Measurements from ENCODE around the gene FGD3.
"Not testable (repeated sequence)": the region's sequence is repeated elsewhere in the genome, so short reads cannot be mapped to it uniquely, and the experiment has no call there.

FGD3 gene

DNA sequence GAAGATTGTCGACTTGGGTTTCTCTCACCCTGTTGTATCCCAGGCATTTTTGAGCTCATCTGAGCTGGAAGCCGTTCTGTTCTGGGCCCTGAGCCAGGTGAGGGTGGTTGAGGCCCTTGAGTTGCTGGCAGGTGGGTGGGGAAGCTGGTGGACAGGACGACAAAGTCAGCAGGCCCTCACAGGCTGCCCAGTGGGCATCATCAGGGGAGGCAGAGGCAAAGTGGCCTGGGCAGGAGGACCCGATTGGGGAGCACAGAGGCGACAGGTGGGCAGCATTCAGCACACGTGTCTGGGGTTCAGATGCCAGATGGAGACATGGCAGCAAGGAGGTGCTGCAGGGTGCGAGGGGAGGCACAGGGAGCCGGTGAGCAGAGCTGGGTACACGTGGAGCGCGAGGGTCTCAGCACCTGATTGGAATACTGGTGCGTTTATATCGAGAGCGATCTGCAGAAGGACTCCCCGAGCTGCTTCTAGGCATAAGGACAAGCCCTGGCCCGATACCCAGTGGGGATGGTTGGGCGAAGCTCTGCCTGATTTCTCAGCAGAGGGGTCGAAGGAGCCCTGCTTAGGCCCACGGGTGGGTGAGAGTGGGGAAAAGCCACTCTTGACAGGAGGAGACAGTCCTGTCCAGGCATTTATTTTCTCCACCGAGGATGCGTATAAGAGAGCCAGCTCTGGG, 62.2 kb downstream of the FGD3 start:
- H3K36me3 ChIP-seq (ENCODE audit: control insufficient read depth, insufficient read depth, low read length) = no peaks in the 10 kb centered on the region
- no peak overlapping the region for H3K4me3 ChIP-seq (ENCODE audit: low read length)
- no peaks in the 10 kb centered on the region for H3K4me1 ChIP-seq (ENCODE audit: control insufficient read depth, insufficient read depth, low read length)
- no peak overlapping the region for H3K9ac ChIP-seq (ENCODE audit: low read length)
- H3K27me3 ChIP-seq (ENCODE audit: control insufficient read depth, insufficient read depth, low read length) = no peaks in the 10 kb centered on the region
- no peak overlapping the region for H3K27ac ChIP-seq (ENCODE audit: low read depth, low read length)

DNA sequence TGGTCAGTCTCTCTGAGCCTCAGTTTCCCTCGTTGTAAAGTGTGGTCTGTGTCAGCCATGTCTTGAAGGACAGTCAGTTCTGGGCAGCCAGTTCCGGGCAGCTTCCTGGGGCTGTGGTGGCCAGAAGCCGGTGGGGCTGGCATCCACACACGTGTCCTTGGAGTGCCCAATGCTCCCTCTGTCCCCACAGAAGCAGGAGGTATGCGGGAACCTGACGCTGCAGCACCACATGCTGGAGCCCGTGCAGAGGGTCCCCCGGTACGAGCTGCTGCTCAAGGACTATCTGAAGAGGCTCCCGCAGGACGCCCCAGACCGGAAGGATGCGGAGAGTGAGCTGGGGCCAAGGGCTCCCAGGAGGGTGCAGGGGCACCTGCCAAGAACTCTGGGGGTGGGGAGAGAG, 62.7 kb downstream of the FGD3 start:
- no peaks in the 10 kb centered on the region for H3K36me3 ChIP-seq (ENCODE audit: control insufficient read depth, insufficient read depth, low read length)
- H3K27ac ChIP-seq (ENCODE audit: low read depth, low read length) = no peak overlapping the region
- no peaks in the 10 kb centered on the region for H3K4me1 ChIP-seq (ENCODE audit: control insufficient read depth, insufficient read depth, low read length)
- H3K27me3 ChIP-seq (ENCODE audit: control insufficient read depth, insufficient read depth, low read length) = no peaks in the 10 kb centered on the region
- H3K4me3 ChIP-seq (ENCODE audit: low read length) = no peak overlapping the region
- no peak overlapping the region for H3K9ac ChIP-seq (ENCODE audit: low read length)

DNA sequence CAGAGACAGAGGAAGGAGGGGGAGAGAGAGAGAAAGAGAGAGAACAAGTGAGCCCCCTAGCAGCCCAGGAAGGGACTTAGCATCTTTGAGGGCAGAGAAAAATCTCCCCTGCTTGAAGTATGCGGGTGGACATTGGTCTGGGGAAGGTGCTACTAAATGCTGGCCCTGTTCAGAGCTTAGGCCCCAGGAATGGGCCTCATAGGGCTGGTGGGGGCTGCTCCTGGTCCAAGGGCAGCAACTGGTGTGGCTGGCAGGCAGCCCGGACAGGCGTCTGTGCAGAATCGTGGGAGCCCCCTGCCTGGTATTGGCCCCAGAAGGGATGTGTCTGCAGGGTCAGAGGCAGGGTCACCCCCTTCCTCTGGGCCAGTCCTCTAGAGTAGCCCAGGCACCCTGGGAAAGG, 63.4 kb downstream of the FGD3 start:
- Histone ChIP-seq H3K4me1 (ENCODE audit: control insufficient read depth, insufficient read depth, low read length) (no peaks in the 10 kb centered on the region), H3K4me3 (ENCODE audit: low read length) (no peak overlapping the region), H3K36me3 (ENCODE audit: control insufficient read depth, insufficient read depth, low read length) (no peaks in the 10 kb centered on the region), H3K9ac (ENCODE audit: low read length) (no peak overlapping the region), H3K27ac (ENCODE audit: low read depth, low read length) (no peak overlapping the region), H3K27me3 (ENCODE audit: control insufficient read depth, insufficient read depth, low read length) (no peaks in the 10 kb centered on the region)

DNA sequence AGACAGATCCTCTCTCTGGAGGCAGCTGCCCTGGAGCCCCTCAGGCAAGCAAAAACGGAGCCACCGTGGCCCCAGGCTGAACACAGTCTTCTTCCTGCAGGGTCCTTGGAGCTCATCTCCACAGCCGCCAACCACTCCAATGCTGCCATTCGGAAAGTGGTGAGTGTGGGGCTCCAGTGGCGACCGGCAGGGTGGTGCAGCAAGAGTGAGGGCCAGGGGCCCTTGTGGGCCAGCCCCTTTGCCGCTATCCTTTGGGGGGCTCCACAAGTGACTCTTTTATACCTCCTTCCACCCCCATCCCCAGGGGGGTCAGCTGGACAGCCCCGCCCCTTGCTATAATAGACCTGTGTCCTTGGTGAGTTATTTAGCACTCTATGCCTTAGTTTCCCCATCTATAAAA, 63.8 kb downstream of the FGD3 start:
- no peak overlapping the region for H3K9ac ChIP-seq (ENCODE audit: low read length)
- no peak overlapping the region for H3K4me3 ChIP-seq (ENCODE audit: low read length)
- H3K36me3 ChIP-seq (ENCODE audit: control insufficient read depth, insufficient read depth, low read length) = no peaks in the 10 kb centered on the region
- no peaks in the 10 kb centered on the region for H3K4me1 ChIP-seq (ENCODE audit: control insufficient read depth, insufficient read depth, low read length)
- no peak overlapping the region for H3K27ac ChIP-seq (ENCODE audit: low read depth, low read length)
- H3K27me3 ChIP-seq (ENCODE audit: control insufficient read depth, insufficient read depth, low read length) = no peaks in the 10 kb centered on the region

DNA sequence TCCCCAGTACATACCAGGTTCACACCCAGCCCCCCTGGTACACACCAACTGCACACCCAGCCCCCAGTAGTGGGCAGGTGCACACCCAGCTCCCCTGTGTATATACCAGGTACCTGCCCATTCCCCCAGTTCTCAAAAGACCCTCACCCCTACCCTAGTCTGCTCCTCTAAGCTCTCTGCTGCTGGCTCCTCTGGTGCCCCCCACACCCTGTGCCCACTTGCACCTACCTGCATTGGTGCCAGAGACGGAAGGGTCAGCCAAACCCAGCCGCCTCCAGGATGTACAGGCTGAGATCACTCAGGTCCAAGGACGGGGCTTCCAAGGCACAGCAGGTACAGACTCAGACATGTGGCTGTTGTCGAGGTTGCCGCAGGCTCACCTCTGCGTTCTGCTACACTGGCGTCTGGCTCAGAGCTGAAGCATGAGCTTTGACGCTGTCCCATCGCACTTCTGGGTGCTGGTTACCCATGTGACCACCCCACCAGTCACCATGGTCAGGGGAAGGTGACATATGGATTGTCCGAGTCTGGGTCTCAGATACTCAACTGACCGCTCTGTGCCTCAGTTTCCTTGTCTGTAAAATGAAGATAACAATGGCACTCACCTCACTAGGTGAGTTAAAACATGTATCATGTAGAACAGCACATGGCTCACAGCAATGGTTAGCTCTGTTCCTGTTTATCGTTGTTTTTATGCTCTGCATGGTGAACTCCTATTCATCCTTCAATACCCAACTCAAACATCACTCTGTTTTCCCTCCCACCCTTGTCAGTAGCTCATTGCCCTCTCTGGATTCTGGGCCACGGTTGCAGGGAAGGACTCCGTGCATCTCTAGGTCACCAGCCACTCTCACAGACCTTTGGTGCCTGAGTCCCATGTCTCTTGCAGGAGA, 65.9 kb downstream of the FGD3 start:
- Histone ChIP-seq H3K9ac (ENCODE audit: low read length) (no peak overlapping the region), H3K4me1 (ENCODE audit: control insufficient read depth, insufficient read depth, low read length) (no peaks in the 10 kb centered on the region), H3K27me3 (ENCODE audit: control insufficient read depth, insufficient read depth, low read length) (no peaks in the 10 kb centered on the region), H3K27ac (ENCODE audit: low read depth, low read length) (no peak overlapping the region), H3K4me3 (ENCODE audit: low read length) (no peak overlapping the region), H3K36me3 (ENCODE audit: control insufficient read depth, insufficient read depth, low read length) (no peaks in the 10 kb centered on the region)

DNA sequence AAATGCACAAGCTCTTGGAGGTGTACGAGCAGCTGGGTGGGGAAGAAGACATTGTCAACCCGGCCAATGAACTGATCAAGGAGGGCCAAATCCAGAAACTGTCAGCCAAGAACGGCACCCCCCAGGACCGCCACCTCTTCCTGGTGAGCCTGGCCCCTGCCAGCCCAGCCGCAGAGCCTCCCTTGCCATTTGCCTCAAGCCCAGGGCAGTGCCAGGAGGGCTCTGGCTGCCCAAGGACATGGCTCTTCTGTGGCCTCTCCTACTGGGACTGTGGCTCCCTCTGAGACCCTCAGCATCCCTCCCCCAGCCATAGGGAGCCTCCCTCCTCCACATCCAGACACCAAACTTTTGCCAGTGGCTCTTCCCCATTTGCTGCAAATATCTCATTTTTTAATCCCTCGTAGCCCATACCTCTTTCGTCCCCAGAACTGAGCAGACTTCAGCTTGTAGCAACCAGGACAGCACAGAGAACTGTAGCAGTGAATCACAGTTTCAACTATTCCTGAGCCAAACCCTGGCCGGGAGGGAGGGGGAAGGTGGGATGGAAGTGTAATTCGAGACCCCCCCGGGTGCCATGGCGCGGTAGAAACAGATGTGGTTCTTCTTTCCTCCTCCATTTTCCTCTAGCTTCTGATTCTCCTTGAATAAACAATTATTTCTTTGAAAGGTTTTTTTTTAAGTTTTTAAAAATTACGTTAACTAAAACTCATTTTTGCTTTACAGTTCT, 66.7 kb downstream of the FGD3 start:
- Histone ChIP-seq H3K4me3 (ENCODE audit: low read length) (no peak overlapping the region), H3K4me1 (ENCODE audit: control insufficient read depth, insufficient read depth, low read length) (no peaks in the 10 kb centered on the region), H3K27me3 (ENCODE audit: control insufficient read depth, insufficient read depth, low read length) (no peaks in the 10 kb centered on the region), H3K9ac (ENCODE audit: low read length) (no peak overlapping the region), H3K27ac (ENCODE audit: low read depth, low read length) (no peak overlapping the region), H3K36me3 (ENCODE audit: control insufficient read depth, insufficient read depth, low read length) (no peaks in the 10 kb centered on the region)

DNA sequence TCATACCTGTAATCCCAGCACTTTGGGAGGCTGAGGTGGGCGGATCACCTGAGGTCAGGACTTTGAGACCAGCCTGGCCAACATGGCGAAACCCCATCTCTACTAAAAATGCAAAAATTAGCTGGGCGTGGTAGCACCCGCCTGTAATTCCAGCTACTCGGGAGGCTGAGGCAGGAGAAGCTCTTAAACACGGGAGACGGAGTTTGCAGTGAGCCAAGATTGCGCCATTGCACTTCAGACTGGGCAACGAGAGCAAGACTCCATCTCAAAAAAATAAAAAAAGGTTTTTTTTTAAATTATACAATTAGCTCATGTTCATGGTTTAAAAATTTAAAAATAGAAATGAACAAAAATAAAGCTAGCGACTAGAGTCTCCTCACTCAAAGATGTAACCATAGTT, 67.9 kb downstream of the FGD3 start:
- H3K4me3 ChIP-seq (ENCODE audit: low read length); H3K36me3 ChIP-seq (ENCODE audit: control insufficient read depth, insufficient read depth, low read length); H3K4me1 ChIP-seq (ENCODE audit: control insufficient read depth, insufficient read depth, low read length); H3K27ac ChIP-seq (ENCODE audit: low read depth, low read length); H3K27me3 ChIP-seq (ENCODE audit: control insufficient read depth, insufficient read depth, low read length); H3K9ac ChIP-seq (ENCODE audit: low read length): not testable (repeated sequence)

DNA sequence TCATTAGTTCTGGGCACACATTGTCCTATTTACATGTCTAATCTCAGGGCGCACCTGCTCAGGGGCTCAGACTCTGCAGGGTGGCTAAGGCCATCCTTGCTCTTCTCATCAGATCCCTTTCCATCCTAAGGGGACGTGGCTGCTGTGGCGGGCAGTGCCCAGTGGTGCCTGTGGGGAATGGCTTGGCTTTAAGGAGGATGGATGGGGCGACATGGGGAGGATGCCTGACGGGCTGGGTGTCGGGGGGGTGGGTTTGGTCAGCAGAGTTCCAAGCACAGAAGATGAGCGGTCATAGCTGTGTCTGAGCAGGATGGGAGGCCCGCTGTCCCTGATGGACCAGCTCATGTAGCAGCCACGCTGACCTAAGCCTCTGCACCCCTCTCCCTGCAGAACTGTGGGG, 70.3 kb downstream of the FGD3 start:
- H3K4me3 ChIP-seq (ENCODE audit: low read length) = no peak overlapping the region
- peaks cover 3% of the 10 kb centered on the region for H3K36me3 ChIP-seq (ENCODE audit: control insufficient read depth, insufficient read depth, low read length)

DNA sequence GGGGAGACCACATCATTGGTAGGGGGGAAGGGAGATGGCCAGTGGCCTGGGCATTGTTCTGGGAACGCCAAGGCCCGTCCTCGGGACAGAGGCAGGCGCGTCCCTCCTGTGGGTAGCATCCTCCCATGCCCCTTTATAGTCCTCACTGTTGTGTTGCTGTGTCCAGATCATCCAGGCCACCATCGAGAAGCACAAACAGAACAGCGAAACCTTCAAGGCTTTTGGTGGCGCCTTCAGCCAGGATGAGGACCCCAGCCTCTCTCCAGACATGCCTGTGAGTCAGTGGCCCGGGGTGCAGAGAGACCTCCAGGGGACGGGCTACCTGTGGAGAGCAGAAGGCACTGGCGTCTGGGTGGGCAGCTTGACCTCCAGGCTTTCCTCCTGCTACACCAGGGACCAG, 72.8 kb downstream of the FGD3 start:
- Histone ChIP-seq H3K4me3 (ENCODE audit: low read length) (no peak overlapping the region), H3K27me3 (ENCODE audit: control insufficient read depth, insufficient read depth, low read length) (no peaks in the 10 kb centered on the region), H3K27ac (ENCODE audit: low read depth, low read length) (no peak overlapping the region), H3K36me3 (ENCODE audit: control insufficient read depth, insufficient read depth, low read length) (peaks cover 3% of the 10 kb centered on the region), H3K4me1 (ENCODE audit: control insufficient read depth, insufficient read depth, low read length) (no peaks in the 10 kb centered on the region), H3K9ac (ENCODE audit: low read length) (no peak overlapping the region)

More for the DNA sequence above, 70.3 kb downstream of the FGD3 start:
- Histone ChIP-seq H3K4me1 (ENCODE audit: control insufficient read depth, insufficient read depth, low read length) (no peaks in the 10 kb centered on the region), H3K27me3 (ENCODE audit: control insufficient read depth, insufficient read depth, low read length) (no peaks in the 10 kb centered on the region), H3K27ac (ENCODE audit: low read depth, low read length) (no peak overlapping the region), H3K9ac (ENCODE audit: low read length) (no peak overlapping the region)

DNA sequence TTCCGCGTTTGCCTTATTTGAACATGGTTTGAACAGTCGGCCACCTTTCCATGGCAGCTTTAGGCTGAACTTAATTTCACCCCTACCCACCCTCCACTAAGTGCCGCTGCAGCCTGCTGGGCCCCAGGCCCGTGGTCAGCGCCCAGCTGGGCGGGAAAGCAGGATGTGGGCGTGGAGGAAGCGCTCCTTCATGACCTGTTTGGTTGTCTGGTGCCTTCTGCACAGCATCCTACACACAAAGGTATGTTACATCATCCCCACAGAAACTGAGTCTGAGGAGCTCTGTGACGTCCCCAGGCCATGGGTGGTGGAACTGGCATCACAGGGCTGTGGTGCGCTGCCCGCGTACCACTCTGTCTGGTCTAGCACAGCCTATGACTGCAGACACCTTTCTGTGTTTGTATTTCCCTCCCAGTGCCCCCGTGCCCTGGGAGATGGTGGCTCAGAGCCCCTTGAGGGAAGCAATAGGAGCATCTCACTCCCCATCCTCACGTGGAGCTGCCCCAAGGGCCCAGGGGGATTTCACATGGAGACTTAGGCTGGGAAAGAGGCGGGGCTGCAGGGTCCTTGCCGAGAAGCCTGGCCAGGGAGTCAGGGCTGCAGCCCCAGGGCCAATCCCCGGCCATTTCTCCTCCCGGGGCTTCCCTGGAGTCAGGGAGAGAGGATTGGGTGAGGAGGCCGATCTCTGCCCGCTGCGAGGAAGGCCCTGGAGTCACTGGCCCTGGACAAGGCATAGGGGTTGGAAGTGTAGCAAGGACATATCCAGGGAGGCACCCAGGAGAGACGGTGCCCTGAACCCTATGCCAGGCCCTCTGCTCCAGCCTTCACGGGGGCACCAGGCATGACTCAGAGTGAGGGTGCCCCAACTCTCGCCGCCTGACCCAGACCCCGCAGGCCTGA, 73.7 kb downstream of the FGD3 start:
- H3K36me3 ChIP-seq (ENCODE audit: control insufficient read depth, insufficient read depth, low read length) = peaks cover 3% of the 10 kb centered on the region
- no peak overlapping the region for H3K9ac ChIP-seq (ENCODE audit: low read length)
- no peaks in the 10 kb centered on the region for H3K4me1 ChIP-seq (ENCODE audit: control insufficient read depth, insufficient read depth, low read length)
- no peak overlapping the region for H3K27ac ChIP-seq (ENCODE audit: low read depth, low read length)
- no peaks in the 10 kb centered on the region for H3K27me3 ChIP-seq (ENCODE audit: control insufficient read depth, insufficient read depth, low read length)
- no peak overlapping the region for H3K4me3 ChIP-seq (ENCODE audit: low read length)

DNA sequence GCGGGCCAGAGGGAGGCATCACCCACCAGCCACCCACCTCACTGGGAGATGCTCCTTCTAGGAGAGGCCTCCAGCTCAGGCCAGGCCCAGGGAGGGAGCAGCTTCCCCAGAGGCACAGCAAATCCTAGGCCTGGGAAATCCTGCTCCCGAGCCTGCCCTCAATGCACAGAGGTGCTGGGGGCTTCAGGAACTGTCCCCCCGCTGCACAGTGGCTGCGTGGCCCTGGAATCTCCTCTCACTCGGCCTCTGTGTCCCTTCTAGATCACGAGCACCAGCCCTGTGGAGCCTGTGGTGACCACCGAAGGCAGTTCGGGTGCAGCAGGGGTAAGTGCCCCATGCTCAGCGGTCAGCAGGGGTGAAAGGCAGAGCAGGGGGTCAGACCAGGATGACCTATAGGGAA, 74.7 kb downstream of the FGD3 start:
- H3K27ac ChIP-seq (ENCODE audit: low read depth, low read length) = no peak overlapping the region
- H3K4me3 ChIP-seq (ENCODE audit: low read length) = no peak overlapping the region
- H3K4me1 ChIP-seq (ENCODE audit: control insufficient read depth, insufficient read depth, low read length) = no peaks in the 10 kb centered on the region
- H3K9ac ChIP-seq (ENCODE audit: low read length) = no peak overlapping the region
- H3K27me3 ChIP-seq (ENCODE audit: control insufficient read depth, insufficient read depth, low read length) = no peaks in the 10 kb centered on the region
- peaks cover 3% of the 10 kb centered on the region for H3K36me3 ChIP-seq (ENCODE audit: control insufficient read depth, insufficient read depth, low read length)
